Astrocyte of the spinal cord (primary cell): ENCODE results near the gene PDCD7.
A peak's percentile ranks its signal among the peaks of the same experiment; 100 is the strongest.
"Not testable (repeated sequence)": the region's sequence is repeated elsewhere in the genome, so short reads cannot be mapped to it uniquely, and the experiment has no call there.

Experiments
- DNase-seq: peaks from one replicate; pipeline ENCODE4 v3.0.0; 2011; ENCODE audit warnings: low read depth, low spot score
- H3K4me3 ChIP-seq: 2 replicates; pipeline ENCODE4 v1.5.1; 2011; ENCODE audit warnings: low read depth, mild to moderate bottlenecking, low read length, moderate library complexity
- CTCF ChIP-seq: IDR thresholded peaks from 2 replicates; pipeline ENCODE4 v1.5.1; 2012; ENCODE audit warnings: low read depth, mild to moderate bottlenecking, low read length, inconsistent platforms
- in situ Hi-C: cut with HindIII; loops from 2 replicates; pipeline ENCODE4 v1.10.0; 2017; ENCODE audit warnings: low sequenced_read_pairs

Gene PDCD7

GRCh38 chr15:65102912-65103311 is 30.7 kb downstream of the PDCD7 start:
- in situ Hi-C loops, result no loop called here
- no peak overlapping the region for H3K4me3 ChIP-seq
- no peak for DNase-seq
- TF ChIP-seq CTCF, result no peak

- DNase-seq, result no peak
- no peak overlapping the region for H3K4me3 ChIP-seq
- TF ChIP-seq CTCF, result no peak
- in situ Hi-C loops, result no loop called here
These were observed 31.5 kb downstream of the PDCD7 start for GRCh38 chr15:65101891-65102708.

GRCh38 chr15:65101411-65101890 is 32.2 kb downstream of the PDCD7 start:
- no peak overlapping the region for H3K4me3 ChIP-seq
- TF ChIP-seq CTCF, result peak; percentile 91
- in situ Hi-C loops, result no loop called here
- DNase-seq, result peak; percentile 45

GRCh38 chr15:65100442-65100841 is 33.2 kb downstream of the PDCD7 start:
- H3K4me3 ChIP-seq, result no peak overlapping the region
- DNase-seq, result no peak
- TF ChIP-seq CTCF, result no peak
- in situ Hi-C loops, result no loop called here

GRCh38 chr15:65099801-65100200 is 33.8 kb downstream of the PDCD7 start:
- in situ Hi-C loops, DNase-seq: not testable (repeated sequence)

GRCh38 chr15:65099336-65099735 is 34.3 kb downstream of the PDCD7 start:
- no peak overlapping the region for H3K4me3 ChIP-seq
- no peak for TF ChIP-seq CTCF
- in situ Hi-C loops, result no loop called here
- DNase-seq, result no peak

More at GRCh38 chr15:65099801-65100200, 33.8 kb downstream of the PDCD7 start:
- H3K4me3 ChIP-seq, result not testable (repeated sequence)

- H3K4me3 ChIP-seq, result no peak overlapping the region
- no peak for TF ChIP-seq CTCF
- in situ Hi-C loops, result no loop called here
- DNase-seq, result no peak
These were observed 35.9 kb downstream of the PDCD7 start for GRCh38 chr15:65097651-65098263.
